ENCODE results near the gene TCL1B. TPM values are rescaled to one million over a fixed set of nuclear protein-coding genes. Genes with fewer than 3 reads are reported as not detected.
"Not testable (repeated sequence)": the region's sequence is repeated elsewhere in the genome, so short reads cannot be mapped to it uniquely, and the experiment has no call there.

The TCL1B gene
- total RNA-seq, 1 donor from 2014 or later = not detected

DNA sequence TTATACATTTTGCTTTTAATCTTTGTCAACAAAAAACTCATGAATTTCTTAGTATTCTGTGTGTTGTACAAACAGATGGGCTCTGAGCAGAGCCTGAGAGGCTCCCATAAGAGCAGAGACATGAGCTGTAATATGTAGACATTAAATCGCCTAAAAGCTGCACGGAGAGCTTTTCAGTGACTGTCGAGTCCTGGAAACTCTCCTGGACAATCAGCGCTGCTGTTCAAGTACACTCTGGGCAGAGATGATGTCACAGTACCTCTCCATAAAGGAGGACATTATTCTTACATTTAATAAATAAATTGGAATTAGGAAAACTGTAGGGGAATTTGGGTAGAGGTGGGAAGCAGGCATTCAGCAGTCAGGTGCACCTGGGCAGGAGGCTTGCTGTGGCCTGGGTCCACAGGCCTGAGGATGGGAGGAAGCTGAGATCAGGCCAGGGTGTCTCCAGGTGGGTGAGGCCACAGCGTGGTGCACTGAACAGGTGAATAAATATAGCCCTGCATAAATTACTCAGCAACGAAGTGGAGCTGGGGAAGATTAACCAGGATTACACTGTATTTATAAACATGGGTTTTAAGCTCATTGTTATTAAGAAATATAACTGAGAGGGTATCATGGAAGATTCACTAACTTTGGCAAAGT, 41.0 kb downstream of the TCL1B start:
- Histone ChIP-seq H3K4me2 (ENCODE audit: low read length) (no peak overlapping the region), H3K9me3 (ENCODE audit: insufficient read depth, low read depth, low read length) (peaks cover 4% of the 10 kb centered on the region), H3K27ac (ENCODE audit: low read depth, low read length) (no peak overlapping the region), H3K4me1 (ENCODE audit: insufficient read depth, low read length) (no peaks in the 10 kb centered on the region), H3K36me3 (ENCODE audit: insufficient read depth, low read length) (no peaks in the 10 kb centered on the region), H3K9ac (ENCODE audit: low read length) (no peak overlapping the region), H3K79me2 (ENCODE audit: insufficient read depth, low read length) (no peaks in the 10 kb centered on the region), H4K20me1 (ENCODE audit: insufficient read depth, low read length) (no peaks in the 10 kb centered on the region), H3K27me3 (ENCODE audit: insufficient read depth, low read length) (no peaks in the 10 kb centered on the region), H3K4me3 (ENCODE audit: insufficient read depth, low read depth, low read length) (no peak overlapping the region), H2AFZ (ENCODE audit: low read depth, low read length) (no peak overlapping the region)
- peaks cover 3% of the 10 kb centered on the region for H3K4me1 Mint-ChIP-seq (ENCODE audit: low read depth, unreplicated experiment)
- no peak for FAIRE-seq
- no peak overlapping the region for H3K27ac Mint-ChIP-seq (ENCODE audit: unreplicated experiment)
- no peak overlapping the region for H3K4me3 Mint-ChIP-seq (ENCODE audit: unreplicated experiment)
- no peaks in the 10 kb centered on the region for H3K36me3 Mint-ChIP-seq (ENCODE audit: low read depth, unreplicated experiment)
- H3K27me3 Mint-ChIP-seq (ENCODE audit: low read depth, unreplicated experiment) = no peaks in the 10 kb centered on the region
- H3K9me3 Mint-ChIP-seq (ENCODE audit: unreplicated experiment) = peaks cover 2% of the 10 kb centered on the region
- no peak for DNase-seq (ENCODE audit: low read depth)
- TF ChIP-seq EZH2 (IDR thresholded peaks at IDR 0.05; ENCODE audit: insufficient read depth, low read length) = no peak
- TF ChIP-seq, protein P1, sequence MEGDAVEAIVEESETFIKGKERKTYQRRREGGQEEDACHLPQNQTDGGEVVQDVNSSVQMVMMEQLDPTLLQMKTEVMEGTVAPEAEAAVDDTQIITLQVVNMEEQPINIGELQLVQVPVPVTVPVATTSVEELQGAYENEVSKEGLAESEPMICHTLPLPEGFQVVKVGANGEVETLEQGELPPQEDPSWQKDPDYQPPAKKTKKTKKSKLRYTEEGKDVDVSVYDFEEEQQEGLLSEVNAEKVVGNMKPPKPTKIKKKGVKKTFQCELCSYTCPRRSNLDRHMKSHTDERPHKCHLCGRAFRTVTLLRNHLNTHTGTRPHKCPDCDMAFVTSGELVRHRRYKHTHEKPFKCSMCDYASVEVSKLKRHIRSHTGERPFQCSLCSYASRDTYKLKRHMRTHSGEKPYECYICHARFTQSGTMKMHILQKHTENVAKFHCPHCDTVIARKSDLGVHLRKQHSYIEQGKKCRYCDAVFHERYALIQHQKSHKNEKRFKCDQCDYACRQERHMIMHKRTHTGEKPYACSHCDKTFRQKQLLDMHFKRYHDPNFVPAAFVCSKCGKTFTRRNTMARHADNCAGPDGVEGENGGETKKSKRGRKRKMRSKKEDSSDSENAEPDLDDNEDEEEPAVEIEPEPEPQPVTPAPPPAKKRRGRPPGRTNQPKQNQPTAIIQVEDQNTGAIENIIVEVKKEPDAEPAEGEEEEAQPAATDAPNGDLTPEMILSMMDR (IDR thresholded peaks at IDR 0.05; ENCODE audit: insufficient read depth, low read depth, low read length) = no peak

- not testable (repeated sequence) for H3K9me3 Mint-ChIP-seq (ENCODE audit: unreplicated experiment); H3K4me2 ChIP-seq (ENCODE audit: low read length); H3K36me3 Mint-ChIP-seq (ENCODE audit: low read depth, unreplicated experiment); H2AFZ ChIP-seq (ENCODE audit: low read depth, low read length); H3K9ac ChIP-seq (ENCODE audit: low read length); H3K27ac ChIP-seq (ENCODE audit: low read depth, low read length); H4K20me1 ChIP-seq (ENCODE audit: insufficient read depth, low read length); H3K36me3 ChIP-seq (ENCODE audit: insufficient read depth, low read length); FAIRE-seq; H3K27me3 Mint-ChIP-seq (ENCODE audit: low read depth, unreplicated experiment); DNase-seq (ENCODE audit: low read depth); H3K4me3 ChIP-seq (ENCODE audit: insufficient read depth, low read depth, low read length); H3K4me1 ChIP-seq (ENCODE audit: insufficient read depth, low read length); H3K9me3 ChIP-seq (ENCODE audit: insufficient read depth, low read depth, low read length); H3K4me1 Mint-ChIP-seq (ENCODE audit: low read depth, unreplicated experiment); H3K27me3 ChIP-seq (ENCODE audit: insufficient read depth, low read length); H3K4me3 Mint-ChIP-seq (ENCODE audit: unreplicated experiment); H3K79me2 ChIP-seq (ENCODE audit: insufficient read depth, low read length); H3K27ac Mint-ChIP-seq (ENCODE audit: unreplicated experiment)
Observed at GRCh38 chr14:95729402-95730028, 43.3 kb downstream of the TCL1B start.

DNA sequence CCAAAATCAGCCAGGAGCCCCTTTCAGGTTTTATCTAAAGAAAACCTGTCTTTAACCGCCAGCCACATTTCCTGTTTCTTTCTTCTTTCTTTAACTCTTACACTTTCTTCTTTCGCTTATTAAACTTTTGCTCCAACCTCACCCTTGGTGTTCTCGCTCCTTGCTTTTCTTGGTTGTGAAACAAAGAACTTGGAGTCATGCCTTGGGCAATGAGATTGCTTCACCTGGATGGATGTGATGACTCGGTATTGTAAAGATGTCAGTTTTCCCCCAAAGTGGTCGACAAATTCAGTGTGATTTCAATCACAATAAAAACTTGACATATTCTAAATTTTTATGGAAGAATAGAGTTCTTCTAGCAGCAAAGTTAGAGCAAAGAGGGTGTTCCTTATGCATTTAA, 43.9 kb downstream of the TCL1B start:
- TF ChIP-seq EZH2 (IDR thresholded peaks at IDR 0.05; ENCODE audit: insufficient read depth, low read length) = no peak
- TF ChIP-seq, protein P1 (IDR thresholded peaks at IDR 0.05; ENCODE audit: insufficient read depth, low read depth, low read length) = no peak
- no peaks in the 10 kb centered on the region for H3K27me3 ChIP-seq (ENCODE audit: insufficient read depth, low read length)
- DNase-seq (ENCODE audit: low read depth) (no peak), FAIRE-seq (no peak)
- Mint-ChIP-seq H3K4me3 (ENCODE audit: unreplicated experiment) (no peak overlapping the region), H3K27me3 (ENCODE audit: low read depth, unreplicated experiment) (peaks cover 2% of the 10 kb centered on the region), H3K9me3 (ENCODE audit: unreplicated experiment) (no peaks in the 10 kb centered on the region), H3K4me1 (ENCODE audit: low read depth, unreplicated experiment) (peaks cover 3% of the 10 kb centered on the region), H3K36me3 (ENCODE audit: low read depth, unreplicated experiment) (no peaks in the 10 kb centered on the region), H3K27ac (ENCODE audit: unreplicated experiment) (no peak overlapping the region)
- no peak overlapping the region for H3K4me2 ChIP-seq (ENCODE audit: low read length)
- H2AFZ ChIP-seq (ENCODE audit: low read depth, low read length) = no peak overlapping the region
- no peaks in the 10 kb centered on the region for H3K79me2 ChIP-seq (ENCODE audit: insufficient read depth, low read length)
- no peaks in the 10 kb centered on the region for H4K20me1 ChIP-seq (ENCODE audit: insufficient read depth, low read length)
- no peaks in the 10 kb centered on the region for H3K4me1 ChIP-seq (ENCODE audit: insufficient read depth, low read length)
- no peak overlapping the region for H3K4me3 ChIP-seq (ENCODE audit: insufficient read depth, low read depth, low read length)
- H3K36me3 ChIP-seq (ENCODE audit: insufficient read depth, low read length) = no peaks in the 10 kb centered on the region
- H3K27ac ChIP-seq (ENCODE audit: low read depth, low read length) = no peak overlapping the region
- peaks cover 4% of the 10 kb centered on the region for H3K9me3 ChIP-seq (ENCODE audit: insufficient read depth, low read depth, low read length)
- H3K9ac ChIP-seq (ENCODE audit: low read length) = no peak overlapping the region

Measured in astrocyte (in vitro differentiated cells and primary cell).